Astrocyte of the hippocampus (primary cell): ENCODE data around the gene TNFRSF4.
"Not testable (repeated sequence)": the region's sequence is repeated elsewhere in the genome, so short reads cannot be mapped to it uniquely, and the experiment has no call there.

Source experiments
- DNase-seq: peaks from one replicate; pipeline ENCODE4 v3.0.0; 2011; ENCODE audit warnings: low read depth, low spot score

TNFRSF4 gene

DNA sequence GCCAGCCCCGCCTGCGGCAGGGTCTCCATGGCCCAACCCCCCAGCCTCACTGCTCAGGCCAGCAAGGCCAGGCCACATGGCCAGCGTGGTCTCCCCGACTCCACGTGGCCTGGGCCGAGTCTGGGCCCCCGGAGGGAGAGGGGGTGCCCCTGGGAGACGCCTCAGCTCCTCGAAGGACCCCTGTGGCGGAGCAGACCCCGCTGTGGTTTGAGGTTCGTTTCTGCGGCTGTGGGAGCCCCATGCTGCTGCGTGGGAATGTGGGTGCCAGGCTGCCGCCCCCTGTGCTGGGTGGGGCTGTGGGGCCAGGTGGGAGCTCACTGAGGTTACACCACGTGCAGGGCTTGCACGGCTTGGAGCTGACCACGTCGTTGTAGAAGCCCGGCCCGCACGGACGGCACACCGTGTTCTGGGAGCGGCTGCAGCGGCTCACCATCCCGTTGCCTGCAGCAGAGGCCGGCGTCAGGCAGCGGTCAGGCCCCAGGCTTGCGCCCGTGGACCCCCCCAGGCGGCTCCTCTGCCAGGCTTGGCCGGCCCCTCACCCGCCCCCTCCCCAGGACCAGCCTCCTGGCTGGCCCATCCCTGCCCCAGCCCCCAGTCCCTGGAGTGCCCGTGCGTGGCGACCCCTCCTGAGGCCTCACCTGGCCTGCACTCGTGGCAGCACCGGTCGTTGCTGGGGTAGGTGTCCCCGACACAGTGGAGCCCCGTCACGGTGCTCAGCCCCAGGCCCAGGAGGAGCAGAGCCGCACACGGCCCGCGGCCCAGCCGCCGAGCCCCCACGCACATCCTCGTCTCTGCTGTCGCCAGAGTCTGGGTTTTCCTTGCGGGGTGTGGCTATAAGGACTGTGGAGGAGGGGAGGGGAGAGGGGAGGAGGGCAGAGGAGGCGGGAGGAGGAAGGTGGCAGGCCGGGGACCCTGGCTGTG lies at the start of gene TNFRSF4:
Gene TNFRSF4, minus strand, starts transcription at position 809 of the 921 bp plus-strand sequence. Its CDS starts 26 bp downstream, at position 783.
- DNase-seq, result no peak

- DNase-seq, result no peak
These were observed 48.8 kb upstream of the TNFRSF4 start for GRCh38 chr1:1262758-1263157.

GRCh38 chr1:1262071-1262470 lies 48.1 kb upstream of the TNFRSF4 start:
- DNase-seq, result no peak

DNA sequence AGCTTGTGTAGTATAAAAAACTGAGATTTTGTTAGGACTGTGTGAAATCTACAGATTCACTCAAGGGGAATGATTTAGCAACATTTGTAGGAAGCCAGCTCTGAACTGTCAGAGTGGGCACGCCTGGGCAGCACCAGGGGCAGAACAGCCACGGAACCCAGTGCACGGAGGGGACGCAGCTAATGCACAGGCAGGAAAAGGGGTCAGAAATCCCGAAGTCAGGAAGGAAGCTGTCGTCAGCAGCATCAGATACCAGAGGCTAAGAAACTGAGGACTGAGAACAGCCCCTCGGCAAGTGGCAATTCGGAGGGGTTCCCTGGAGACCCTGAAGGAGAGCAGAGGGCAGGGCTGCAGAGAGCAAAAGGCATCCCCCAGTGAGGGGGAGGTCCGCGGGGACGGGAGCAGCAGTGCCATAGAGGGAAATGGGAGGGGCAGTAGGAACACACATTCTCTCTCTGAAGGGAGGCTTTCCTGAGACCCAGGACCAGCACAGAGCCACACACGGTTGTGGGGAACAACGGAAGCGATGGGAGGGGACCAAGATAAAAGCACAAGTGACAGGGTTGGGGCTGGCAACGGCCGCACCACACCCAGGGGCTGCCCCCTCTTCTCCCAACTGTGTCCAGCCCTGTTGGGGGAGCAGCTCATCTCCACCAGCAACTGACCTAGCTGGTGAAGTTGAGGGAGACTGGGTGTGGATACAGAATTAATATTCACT lies 47.0 kb upstream of the TNFRSF4 start:
- DNase-seq, result no peak

DNA sequence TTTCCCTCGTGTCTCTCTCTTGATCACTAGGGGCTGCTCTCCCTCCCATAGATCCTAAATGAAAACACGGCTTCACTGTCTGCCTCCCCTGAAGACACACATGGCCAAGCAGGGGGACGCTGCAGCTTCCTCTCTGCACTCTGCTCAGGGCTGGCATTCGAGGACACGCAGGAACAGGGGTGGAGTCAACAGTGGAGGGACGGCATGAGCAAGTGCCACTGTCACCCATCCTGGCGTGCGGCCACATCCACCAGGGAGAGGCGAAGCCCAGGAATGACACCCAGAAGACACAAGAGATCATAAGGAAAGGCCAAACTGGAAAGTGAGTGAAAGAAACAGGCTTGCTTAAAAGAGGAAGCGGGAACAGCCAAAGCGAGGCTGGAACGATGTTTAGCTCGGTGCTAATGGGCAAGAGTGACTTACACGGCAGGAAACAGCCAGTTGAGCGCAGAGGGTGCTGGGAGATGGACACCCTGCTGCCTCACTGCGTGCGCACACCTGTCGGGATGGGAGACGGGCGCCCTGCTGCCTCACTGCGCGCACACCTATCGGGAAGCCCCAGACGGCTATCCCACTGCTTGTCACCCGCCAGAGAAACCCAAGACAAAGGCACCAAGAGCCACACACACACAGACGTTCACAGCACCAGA lies 46.1 kb upstream of the TNFRSF4 start:
- DNase-seq, result no peak

- no peak for DNase-seq
These were observed 45.6 kb upstream of the TNFRSF4 start for GRCh38 chr1:1259540-1259939.

- DNase-seq, result no peak
These were observed 45.2 kb upstream of the TNFRSF4 start for GRCh38 chr1:1259119-1259488.

GRCh38 chr1:1256956-1257871 lies 43.3 kb upstream of the TNFRSF4 start:
- no peak for DNase-seq

- no peak for DNase-seq
These were observed 41.7 kb upstream of the TNFRSF4 start for GRCh38 chr1:1255611-1256010.

- no peak for DNase-seq
These were observed 41.1 kb upstream of the TNFRSF4 start for GRCh38 chr1:1255078-1255477.

GRCh38 chr1:1254667-1254998 lies 40.7 kb upstream of the TNFRSF4 start:
- DNase-seq, result peak; percentile 85

DNA sequence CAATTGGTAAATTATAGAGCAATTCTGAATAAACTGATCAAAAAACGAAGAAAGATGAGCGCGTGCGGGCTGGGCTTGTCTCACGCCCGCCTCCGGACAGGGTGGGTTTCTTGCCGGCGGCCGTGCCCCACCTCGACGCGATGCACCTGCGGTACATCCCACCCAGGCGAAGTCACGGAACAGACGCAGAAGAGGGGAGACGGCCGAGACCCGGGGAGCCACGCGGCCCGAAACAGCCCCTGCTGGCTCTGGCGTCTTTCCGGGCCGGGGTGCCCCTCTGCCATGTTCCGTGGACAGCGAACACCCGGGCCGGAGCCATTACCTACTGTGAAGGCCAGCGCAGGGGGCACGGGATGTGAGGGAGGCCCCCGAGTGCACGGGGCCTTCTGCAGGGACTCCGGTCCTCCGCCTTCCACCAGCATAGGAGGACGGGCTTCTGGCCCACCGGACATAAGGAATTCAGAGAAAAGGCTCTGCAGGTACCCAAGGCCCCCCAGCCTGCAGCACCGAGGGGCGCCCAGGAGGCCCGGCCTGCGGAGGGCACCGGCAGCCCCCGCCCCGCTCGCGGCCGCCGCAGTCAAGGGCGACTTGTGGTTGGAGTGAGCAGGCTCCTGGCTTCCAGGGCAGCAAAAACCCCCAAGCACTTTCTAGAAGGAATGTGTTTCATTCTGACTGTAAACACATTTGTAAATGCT lies 40.2 kb upstream of the TNFRSF4 start:
- no peak for DNase-seq

DNA sequence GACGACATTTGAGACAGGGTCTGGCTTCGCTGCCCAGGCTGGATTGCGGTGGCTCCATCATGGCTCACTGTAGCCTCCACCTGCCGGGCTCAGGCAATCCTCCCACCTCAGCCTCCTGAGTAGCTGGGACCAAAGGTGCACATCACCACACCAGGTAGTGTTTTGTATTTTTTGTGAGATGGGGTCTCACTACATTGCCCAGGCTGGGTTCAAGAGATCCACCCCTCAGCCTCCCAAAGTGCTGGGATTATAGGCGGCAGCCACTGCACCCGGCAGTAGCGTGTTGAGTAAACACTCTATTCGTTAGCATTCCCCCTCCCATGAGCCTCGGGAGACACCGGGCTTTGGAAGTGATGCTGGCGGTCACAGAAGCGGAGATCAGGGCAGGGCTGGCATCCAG lies 39.4 kb upstream of the TNFRSF4 start:
- DNase-seq, result no peak

DNA sequence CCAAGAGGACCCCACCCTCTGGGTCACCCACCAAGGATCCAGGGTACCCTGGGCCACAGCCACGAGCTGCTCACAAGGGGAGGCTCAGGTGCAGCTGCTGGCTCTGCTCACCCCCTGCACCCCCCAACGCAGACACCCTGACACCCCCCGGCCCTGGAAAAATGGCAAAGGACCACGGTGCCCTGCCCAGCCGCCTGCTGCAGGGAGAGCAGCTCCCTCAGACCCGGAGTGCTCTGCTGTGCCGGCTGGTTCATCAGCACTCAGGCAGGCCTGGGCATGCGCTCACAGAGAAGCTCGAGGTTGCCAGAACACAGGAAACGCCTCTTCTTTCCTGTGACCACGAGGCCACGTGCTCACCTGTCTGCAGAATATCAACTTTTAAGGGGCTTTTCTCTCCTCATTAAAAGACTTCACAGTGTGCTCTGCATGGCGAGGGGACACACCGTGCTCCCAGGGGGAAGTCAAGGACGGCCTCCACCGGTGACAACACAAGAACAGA lies 36.9 kb upstream of the TNFRSF4 start:
- no peak for DNase-seq

- not testable (repeated sequence) for DNase-seq
These were observed 34.3 kb upstream of the TNFRSF4 start for GRCh38 chr1:1248009-1248913.

- no peak for DNase-seq
These were observed 33.5 kb upstream of the TNFRSF4 start for GRCh38 chr1:1247341-1247913.

DNA sequence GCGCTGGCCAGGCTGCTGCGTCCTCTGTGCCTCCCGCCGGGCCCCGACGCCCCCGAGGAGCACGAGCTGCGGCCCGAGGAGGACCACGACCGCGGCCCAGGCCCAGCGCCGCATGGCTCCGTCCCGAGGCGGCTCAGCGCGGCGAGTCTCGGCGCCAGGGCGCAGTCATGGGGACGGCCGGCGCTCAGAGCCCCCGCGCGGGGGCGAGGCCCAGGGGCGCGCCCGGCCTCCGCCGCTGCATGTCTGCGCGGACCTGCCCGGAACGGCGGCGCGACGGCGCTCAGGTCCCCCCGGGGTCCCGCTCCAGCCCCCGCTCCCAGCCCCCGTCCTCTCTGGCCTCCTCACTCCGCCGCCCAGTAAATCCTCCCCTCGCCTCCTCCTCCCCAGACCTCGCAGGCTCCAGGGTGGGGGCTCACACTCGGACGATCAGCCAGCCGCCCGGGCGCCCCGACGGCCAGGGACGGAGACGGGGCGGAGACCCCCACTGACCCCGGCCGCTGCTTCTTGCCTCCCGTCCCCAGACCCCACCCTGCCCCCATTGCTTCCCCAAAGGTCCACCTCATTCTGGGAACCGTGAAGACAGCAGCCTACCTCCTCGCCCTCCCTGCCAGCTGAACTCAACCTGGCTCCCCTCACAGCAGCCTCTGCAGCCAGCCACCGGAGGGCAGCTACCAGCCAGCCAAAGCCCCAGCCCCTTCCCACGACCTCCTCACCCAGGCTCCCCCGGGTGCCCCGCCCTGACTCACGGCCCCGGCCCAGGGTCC lies 32.8 kb upstream of the TNFRSF4 start, which contains the start of gene C1QTNF12:
Gene C1QTNF12, minus strand, starts transcription at position 146 of the 764 bp plus-strand sequence. Its CDS starts 32 bp downstream, at position 114.
- peak; percentile 47 for DNase-seq
